HepG2 (cell line): ENCODE measurements around the gene MIEF2. TPM values are rescaled to one million over a fixed set of nuclear protein-coding genes. Genes with fewer than 3 reads are reported as not detected.

Experiments used
- ATAC-seq: fragments of 200-7000 bp; cut with Tn5 transposase; 3 replicates; pipeline ENCODE4 v1.9.1; 2020; ENCODE audit warnings: mild to moderate bottlenecking, moderate library complexity
- BruUV-seq: library from RNA; stranded (reverse); fragments of 400-500 nt; replicated peaks from 2 replicates; lab custom pipeline; 2021; lab: Mats Ljungman, UMichigan
- CTCF ChIA-PET: fragments of 300-600 bp; formaldehyde crosslinking; extraction: SDS; loops from one replicate; lab custom pipeline; 2021; ENCODE audit warnings: low total read pairs, inconsistent platforms, low intra/inter-chr PET ratio; lab: Yijun Ruan, JAX
- POLR2A ChIA-PET: fragments of 350-600 bp; sonication (Branson Sonifier 250); formaldehyde crosslinking; loops from one replicate; lab custom pipeline; 2020; ENCODE audit warnings: antibody characterized with exemption, inconsistent platforms; lab: Yijun Ruan, JAX
- DNase-seq: peaks from one replicate; pipeline ENCODE4 v3.0.0-alpha.2; 2015; ENCODE audit warnings: low spot score
- FAIRE-seq: peaks from 3 replicates; lab custom pipeline; 2011; peaks lifted over from hg19 to GRCh38; lab: Jason Lieb, UNC
- H2AFZ ChIP-seq: one replicate; pipeline ENCODE4 v1.6.1; 2011; ENCODE audit warnings: low read length, inconsistent platforms
- H3K27ac ChIP-seq: fragments of 300-600 bp; 3 replicates; pipeline ENCODE4 v1.8.0; 2011; ENCODE audit warnings: mixed run types, mild to moderate bottlenecking, mixed read lengths, low read length, inconsistent platforms; ENCODE audit not compliant: insufficient read depth; ENCODE audit errors: extremely low read length
- H3K27me3 ChIP-seq, 2 experiments: fragments of 200-600 bp in 1 of 2; 2 replicates in 1 of 2; 3 replicates in 1 of 2; pipeline versions ENCODE4 v1.6.0 to v1.8.0; 2011; ENCODE audit warnings: low read length in 2 of 2, mild to moderate bottlenecking in 2 of 2, moderate library complexity in 2 of 2, inconsistent platforms in 1 of 2; ENCODE audit not compliant: insufficient read depth in 2 of 2, control insufficient read depth in 1 of 2
- H3K36me3 ChIP-seq, 2 experiments: fragments of 200-600 bp in 1 of 2; replicated peaks in 1 of 2; 2 replicates in 1 of 2; 3 replicates in 1 of 2; pipeline versions ENCODE4 v1.5.1 to v1.8.0; 2011; ENCODE audit warnings: low read length in 2 of 2, inconsistent platforms in 1 of 2; ENCODE audit not compliant: insufficient read depth in 2 of 2, control insufficient read depth in 1 of 2
- H3K4me1 ChIP-seq: 2 replicates; pipeline ENCODE4 v1.5.1; 2012; ENCODE audit warnings: low read length, inconsistent platforms; ENCODE audit not compliant: insufficient read depth
- H3K4me2 ChIP-seq: 2 replicates; pipeline ENCODE4 v1.6.0; 2011; ENCODE audit warnings: low read depth, low read length, inconsistent platforms
- H3K4me3 ChIP-seq, 3 experiments: fragments of 200-600 bp in 1 of 3; sonication (generic), shearing (Covaris generic) in 1 of 3; replicated peaks in 1 of 3; 2 replicates each; pipeline ENCODE4 v1.5.1; 2011 to 2016; ENCODE audit warnings: low read length in 3 of 3, inconsistent platforms in 2 of 3, low read depth in 2 of 3, mild to moderate bottlenecking in 2 of 3, control low read depth in 1 of 3, mixed read lengths in 1 of 3; ENCODE audit not compliant: insufficient read depth in 1 of 3
- H3K79me2 ChIP-seq: one replicate; pipeline ENCODE4 v1.6.1; 2011; ENCODE audit warnings: low read length, inconsistent platforms; ENCODE audit not compliant: insufficient read depth
- H3K9ac ChIP-seq: 2 replicates; pipeline ENCODE4 v1.6.0; 2011; ENCODE audit warnings: mild to moderate bottlenecking, low read depth, low read length, inconsistent platforms; ENCODE audit not compliant: insufficient read depth
- H3K9me3 ChIP-seq: 2 replicates; pipeline ENCODE4 v1.5.1; 2012; ENCODE audit warnings: mild to moderate bottlenecking, low read length
- H4K20me1 ChIP-seq: 2 replicates; pipeline ENCODE4 v1.6.0; 2011; ENCODE audit warnings: inconsistent platforms, mild to moderate bottlenecking, low read length, moderate library complexity; ENCODE audit not compliant: insufficient read depth
- ATAD3A ChIP-seq: sonication (generic); formaldehyde crosslinking; IDR thresholded peaks from 2 replicates; pipeline ENCODE4 v1.4.0; 2020; ENCODE audit warnings: missing genetic modification reagents
- ATF5 ChIP-seq: sonication (generic); formaldehyde crosslinking; IDR thresholded peaks from 2 replicates; pipeline ENCODE4 v1.4.0; 2020; ENCODE audit warnings: mild to moderate bottlenecking, low read depth, missing genetic modification reagents
- ESRRA ChIP-seq: sonication (generic); formaldehyde crosslinking; IDR thresholded peaks from 2 replicates; pipeline ENCODE4 v1.5.1; 2020; ENCODE audit warnings: mild to moderate bottlenecking, low read depth, missing genetic modification reagents
- GRHL1 ChIP-seq: sonication (generic); formaldehyde crosslinking; conservative IDR thresholded peaks from 2 replicates; pipeline ENCODE4 v1.8.0; 2022; ENCODE audit warnings: missing genetic modification reagents
- HCFC1 ChIP-seq: fragments of 150-350 bp; IDR thresholded peaks from 2 replicates; pipeline ENCODE4 v1.6.1; 2014; ENCODE audit warnings: low read depth, low read length
- MAFG ChIP-seq: sonication (generic); formaldehyde crosslinking; IDR thresholded peaks from 2 replicates; pipeline ENCODE4 v1.5.1; 2020; ENCODE audit warnings: mild to moderate bottlenecking, missing genetic modification reagents
- MXD4 ChIP-seq: IDR thresholded peaks from 2 replicates; pipeline ENCODE4 v1.6.1; 2016; ENCODE audit warnings: mild to moderate bottlenecking, missing biosample characterization, missing genetic modification reagents
- XBP1 ChIP-seq: sonication (generic); formaldehyde crosslinking; IDR thresholded peaks from 2 replicates; pipeline ENCODE4 v1.5.0; 2020; ENCODE audit warnings: missing genetic modification reagents
- ZBED4 ChIP-seq: sonication (generic); formaldehyde crosslinking; IDR thresholded peaks from 2 replicates; pipeline ENCODE4 v1.4.0; 2020; ENCODE audit warnings: missing genetic modification reagents, borderline replicate concordance
- ZBTB49 ChIP-seq: sonication (generic); formaldehyde crosslinking; IDR thresholded peaks from 2 replicates; pipeline ENCODE4 v1.4.0; 2020; ENCODE audit warnings: missing genetic modification reagents, borderline replicate concordance
- ZC3H4 ChIP-seq: sonication (generic); formaldehyde crosslinking; IDR thresholded peaks from 2 replicates; pipeline ENCODE4 v1.4.0; 2020; ENCODE audit warnings: missing genetic modification reagents, borderline replicate concordance
- ZNF207 ChIP-seq: fragments of 450-650 bp; IDR thresholded peaks from 2 replicates; pipeline ENCODE4 v1.6.1; 2016; ENCODE audit warnings: antibody characterized with exemption, borderline replicate concordance
- ZNF224 ChIP-seq: sonication (generic); formaldehyde crosslinking; IDR thresholded peaks from 2 replicates; pipeline ENCODE4 v1.5.0; 2020; ENCODE audit warnings: mild to moderate bottlenecking, missing genetic modification reagents
- ZNF34 ChIP-seq: sonication (generic); formaldehyde crosslinking; IDR thresholded peaks from 2 replicates; pipeline ENCODE4 v1.4.0; 2020; ENCODE audit warnings: mild to moderate bottlenecking, missing genetic modification reagents, borderline replicate concordance
- whole genome bisulfite sequencing: methylation state at CpG from one replicate; pipeline ENCODE4 v1.1.6; 2017; ENCODE audit warnings: low lambda C conversion rate; 5-methylcytosine and 5-hydroxymethylcytosine counted together
- in situ Hi-C: cut with HindIII; loops from 2 replicates; pipeline ENCODE4 v1.10.0; 2017; ENCODE audit warnings: low pct_unique_long_range_greater_than_20kb; ENCODE audit not compliant: extremely low pct_ligation_motif_present
- intact Hi-C: fragments of 100-400 bp; cut with micrococcal nuclease; formaldehyde crosslinking; loops from one replicate; pipeline ENCODE4 v1.10.0; 2022; ENCODE audit not compliant: unreplicated experiment
- polyA plus RNA-seq, 8 experiments: library from polyadenylated mRNA; depleted of rRNA in 3 of 8; stranded (reverse) in 7 of 8; unstranded in 1 of 8; fragments of >200 nt; fragmentation: Illumina TruSeq in 4 of 8; extraction: Trizol in 4 of 8; gene quantifications; 2 replicates each; pipeline versions ENCODE4 v1.2.1 to v1.2.3, GENCODE V29; 2011 to 2016; ENCODE audit warnings: low read depth in 4 of 8, missing spikeins in 1 of 8, mixed read lengths in 1 of 8; ENCODE audit not compliant: insufficient read depth in 1 of 8
- total RNA-seq, 5 experiments: library from RNA; depleted of rRNA; stranded (reverse); fragments of >200 nt; fragmentation: Illumina TruSeq; extraction: Trizol; gene quantifications; 2 replicates each; pipeline ENCODE4 v1.2.3, GENCODE V29; 2016; ENCODE audit warnings: low read depth in 1 of 5
- TF ChIP-seq, protein P1 (sequence below): sonication (generic); formaldehyde crosslinking; IDR thresholded peaks from 2 replicates; pipeline ENCODE4 v1.8.1; 2023; ENCODE audit warnings: mild to moderate bottlenecking, inconsistent platforms, moderate library complexity, missing genetic modification reagents, borderline replicate concordance

Gene MIEF2
- total and polyA plus RNA-seq, 2 of the 13 experiments (the other 11 are each of a cell fraction or from before 2014, with no cell fraction given), result 6.0 to 8.0 TPM

DNA sequence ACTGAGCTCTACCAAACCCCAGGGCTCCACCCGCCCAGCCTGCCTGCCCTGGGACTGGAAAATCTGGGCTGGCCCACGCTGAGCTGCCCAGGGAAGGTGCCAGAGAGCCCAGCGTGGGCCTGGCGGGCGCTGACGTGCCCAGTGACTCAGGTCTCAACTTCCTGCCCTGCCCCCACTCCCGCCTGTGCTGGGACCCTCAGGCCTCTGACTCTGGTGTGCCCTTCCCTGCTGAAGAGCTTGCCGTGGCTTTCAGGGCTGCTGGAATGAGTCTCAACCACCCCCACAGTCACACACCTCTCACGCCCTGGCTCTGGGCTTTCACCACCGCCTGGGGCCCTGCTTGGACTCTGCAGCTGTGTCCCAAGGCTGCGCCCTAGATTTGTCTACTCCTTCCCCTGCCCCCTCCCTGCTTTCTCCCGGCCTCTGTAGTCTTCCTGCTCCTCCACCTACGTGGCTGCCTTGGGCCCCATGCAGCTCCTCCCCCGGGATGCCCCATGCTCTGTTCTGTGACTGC lies 24.7 kb upstream of the MIEF2 start:
- Histone ChIP-seq H4K20me1 (no peaks in the 10 kb centered on the region), H3K9ac (no peak overlapping the region), H2AFZ (no peak overlapping the region), H3K9me3 (no peaks in the 10 kb centered on the region), H3K27me3 (no peaks in the 10 kb centered on the region), H3K4me2 (no peak overlapping the region), H3K79me2 (no peaks in the 10 kb centered on the region), H3K36me3 (peaks cover 11 to 30% of the 10 kb centered on the region in 2 experiments; a peak in 4 of 5 replicates), H3K4me1 (no peaks in the 10 kb centered on the region), H3K4me3 (no peak overlapping the region), H3K27ac (no peak overlapping the region)
- no peak for ATAC-seq
- CTCF ChIA-PET, result no interaction called here
- POLR2A ChIA-PET, result no interaction called here
- no TSS peak for BruUV-seq
- in situ Hi-C loops (no loop called here), intact Hi-C loops (no loop called here)
- no peak for FAIRE-seq
- DNase-seq, result no peak
- WGBS, result 93% methylated on average over 8 of the region's 14 CpGs
- TF ChIP-seq HCFC1 (no peak), ZC3H4 (CRISPR knock-in tag) (no peak), ZNF34 (CRISPR knock-in tag) (no peak), GRHL1 (CRISPR knock-in tag) (no peak), MAFG (CRISPR knock-in tag) (no peak), ATAD3A (CRISPR knock-in tag) (no peak), XBP1 (CRISPR knock-in tag) (no peak), ZBTB49 (no peak), MXD4 (CRISPR knock-in tag) (no peak), ATF5 (CRISPR knock-in tag) (no peak), ZBED4 (CRISPR knock-in tag) (no peak), ZNF207 (no peak), ESRRA (no peak), ZNF224 (CRISPR knock-in tag) (no peak)
- TF ChIP-seq, protein P1, sequence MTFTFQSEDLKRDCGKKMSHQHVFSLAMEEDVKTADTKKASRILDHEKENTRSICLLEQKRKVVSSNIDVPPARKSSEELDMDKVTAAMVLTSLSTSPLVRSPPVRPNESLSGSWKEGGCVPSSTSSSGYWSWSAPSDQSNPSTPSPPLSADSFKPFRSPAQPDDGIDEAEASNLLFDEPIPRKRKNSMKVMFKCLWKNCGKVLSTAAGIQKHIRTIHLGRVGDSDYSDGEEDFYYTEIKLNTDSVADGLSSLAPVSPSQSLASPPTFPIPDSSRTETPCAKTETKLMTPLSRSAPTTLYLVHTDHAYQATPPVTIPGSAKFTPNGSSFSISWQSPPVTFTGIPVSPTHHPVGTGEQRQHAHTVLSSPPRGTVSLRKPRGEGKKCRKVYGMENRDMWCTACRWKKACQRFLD (CRISPR knock-in tag), result no peak
